B cell (primary cell): ENCODE measurements around the gene MT3. TPM values are rescaled to one million over a fixed set of nuclear protein-coding genes. Genes with fewer than 3 reads are reported as not detected.

Experiments used
- ATAC-seq: fragments of 200-7000 bp; cut with Tn5 transposase; one replicate; pipeline ENCODE4 v1.10.0; 2021; ENCODE audit warnings: low read depth, mild to moderate bottlenecking, moderate number of reproducible peaks, moderate library complexity
- CTCF ChIA-PET: fragments of 350-600 bp; sonication (Branson Sonifier 250); formaldehyde crosslinking; loops from one replicate; lab custom pipeline; 2021; ENCODE audit warnings: antibody characterized with exemption, inconsistent platforms; lab: Charles Lee
- POLR2A ChIA-PET: fragments of 350-600 bp; sonication (Branson Sonifier 250); formaldehyde crosslinking; loops from one replicate; lab custom pipeline; 2021; ENCODE audit warnings: antibody characterized with exemption; lab: Charles Lee
- DNase-seq: peaks from one replicate; pipeline ENCODE4 v3.0.0; 2013
- H2AFZ ChIP-seq: 2 replicates; pipeline ENCODE4 v1.6.1; 2012; ENCODE audit warnings: mild to moderate bottlenecking, low read depth, low read length; ENCODE audit not compliant: insufficient read depth, poor library complexity, severe bottlenecking
- H3K27ac ChIP-seq, 2 donors: 1 replicate in 1 of 2; 2 replicates in 1 of 2; pipeline ENCODE4 v1.5.1; 2012 to 2013; ENCODE audit warnings: low read length in 2 of 2, mild to moderate bottlenecking in 2 of 2, moderate library complexity in 1 of 2
- H3K27me3 ChIP-seq, 4 experiments: fragments of 200-600 bp in 1 of 4; sonication (generic) in 1 of 4; replicated peaks in 1 of 4; 1 replicate in 2 of 4; 2 replicates in 2 of 4; pipeline versions ENCODE4 v1.6.1 to v1.7.0; 2013 to 2016; ENCODE audit warnings: low read length in 3 of 4, mild to moderate bottlenecking in 2 of 4, mixed read lengths in 1 of 4, moderate library complexity in 1 of 4; ENCODE audit not compliant: insufficient read depth in 4 of 4, control insufficient read depth in 3 of 4; ENCODE audit errors: control extremely low read depth in 1 of 4
- H3K36me3 ChIP-seq, 2 experiments: replicated peaks in 1 of 2; 1 replicate in 1 of 2; 2 replicates in 1 of 2; pipeline versions ENCODE4 v1.6.1 to v1.7.1; 2013; ENCODE audit warnings: low read length in 1 of 2; ENCODE audit not compliant: insufficient read depth in 2 of 2, control insufficient read depth in 1 of 2; ENCODE audit errors: control extremely low read depth in 1 of 2, extremely low read depth in 1 of 2
- H3K4me1 ChIP-seq, 2 donors: fragments of 200-600 bp in 1 of 2; sonication (generic) in 1 of 2; 1 replicate in 1 of 2; 2 replicates in 1 of 2; pipeline versions ENCODE4 v1.5.1 to v1.6.1; 2013 to 2017; ENCODE audit warnings: low read length in 2 of 2; ENCODE audit not compliant: control insufficient read depth in 2 of 2, insufficient read depth in 2 of 2
- H3K4me2 ChIP-seq: replicated peaks from 2 replicates; pipeline ENCODE3; 2012; ENCODE audit warnings: mild to moderate bottlenecking, low read depth, low read length; ENCODE audit not compliant: poor library complexity, severe bottlenecking
- H3K4me3 ChIP-seq, 5 experiments: fragments of 200-600 bp in 1 of 5; sonication (generic) in 1 of 5; 1 replicate in 3 of 5; 2 replicates in 2 of 5; pipeline versions ENCODE4 v1.5.1 to v1.7.0; 2011 to 2016; ENCODE audit warnings: low read length in 4 of 5, mild to moderate bottlenecking in 4 of 5, low read depth in 2 of 5, control low read depth in 1 of 5, moderate library complexity in 1 of 5; ENCODE audit not compliant: insufficient read depth in 1 of 5; ENCODE audit errors: control extremely low read depth in 1 of 5, extremely low read depth in 1 of 5
- H3K79me2 ChIP-seq: fragments of 200-600 bp; sonication (generic); one replicate; pipeline ENCODE4 v1.6.0; 2016; ENCODE audit warnings: low read length; ENCODE audit not compliant: control insufficient read depth, insufficient read depth
- H3K9ac ChIP-seq: fragments of 200-600 bp; sonication (generic); 2 replicates; pipeline ENCODE4 v1.6.1; 2017; ENCODE audit warnings: mild to moderate bottlenecking, low read length, moderate library complexity
- H3K9me3 ChIP-seq, 3 donors: one replicate each; pipeline versions ENCODE4 v1.6.1 to v1.7.1; 2013; ENCODE audit warnings: low read length in 2 of 3; ENCODE audit not compliant: control insufficient read depth in 2 of 3, insufficient read depth in 1 of 3; ENCODE audit errors: control extremely low read depth in 1 of 3
- H4K20me1 ChIP-seq: 2 replicates; pipeline ENCODE4 v1.6.0; 2012; ENCODE audit warnings: mild to moderate bottlenecking, low read length; ENCODE audit not compliant: insufficient read depth, control insufficient read depth, poor library complexity, severe bottlenecking
- H3K27ac Mint-ChIP-seq: one replicate; pipeline ENCODE4 v1.8.0; 2021; ENCODE audit warnings: mixed read lengths
- H3K27me3 Mint-ChIP-seq: one replicate; pipeline ENCODE4 v1.8.0; 2021; ENCODE audit warnings: mixed read lengths
- H3K4me1 Mint-ChIP-seq: one replicate; pipeline ENCODE4 v1.8.0; 2021; ENCODE audit warnings: mixed read lengths
- H3K4me3 Mint-ChIP-seq: one replicate; pipeline ENCODE4 v1.8.0; 2021; ENCODE audit warnings: mixed read lengths
- H3K9me3 Mint-ChIP-seq: one replicate; pipeline ENCODE4 v1.8.0; 2022; ENCODE audit warnings: mixed read lengths; ENCODE audit not compliant: insufficient read depth
- CTCF ChIP-seq: fragments of 200-600 bp; IDR thresholded peaks from one replicate; pipeline ENCODE4 v1.8.0; 2022; ENCODE audit warnings: antibody characterized with exemption, mild to moderate bottlenecking
- EZH2 ChIP-seq: IDR thresholded peaks from 2 replicates; pipeline ENCODE4 v1.6.1; 2012; ENCODE audit warnings: borderline replicate concordance, low read depth, mild to moderate bottlenecking, moderate library complexity, low read length; ENCODE audit not compliant: insufficient read depth, poor library complexity, severe bottlenecking
- WGBS: methylation state at CpG from one replicate; pipeline ENCODE4 v1.1.5; 2013; ENCODE audit warnings: missing lambda C conversion rate; ENCODE audit not compliant: insufficient coverage; 5-methylcytosine and 5-hydroxymethylcytosine counted together
- intact Hi-C: fragments of 100-400 bp; cut with micrococcal nuclease; formaldehyde crosslinking; loops from one replicate; pipeline ENCODE4 v1.10.0; 2022
- polyA plus RNA-seq: library from polyadenylated mRNA; depleted of rRNA; stranded (reverse); fragments of >200 nt; gene quantifications from 2 replicates; pipeline ENCODE4 v1.2.3, GENCODE V29; 2012
- total RNA-seq, 2 donors: library from RNA; stranded (reverse); fragments of 120-200 nt in 1 of 2; gene quantifications; 1 replicate in 1 of 2; 2 replicates in 1 of 2; pipeline versions ENCODE4 v1.2.3 to v1.2.4, GENCODE V29; 2013 to 2022

The MT3 gene
- total and polyA plus RNA-seq, 2 donors (not counting 1 experiment from before 2014, with no cell fraction given) = not detected

- H3K27me3 ChIP-seq = peaks cover 0 to 33% (median 17%) of the 10 kb centered on the region in 4 experiments
- DNase-seq = no peak
- H3K4me1 Mint-ChIP-seq = peaks cover 10% of the 10 kb centered on the region
- H3K9ac ChIP-seq = peak overlapping the region; percentile 23
- H3K79me2 ChIP-seq = no peaks in the 10 kb centered on the region
- H4K20me1 ChIP-seq = no peaks in the 10 kb centered on the region
- peak overlapping the region; percentile 67 for H2AFZ ChIP-seq
- H3K4me1 ChIP-seq = peaks cover 10% of the 10 kb centered on the region in 2 donors
- TF ChIP-seq CTCF = no peak
- no peak for TF ChIP-seq EZH2
- H3K36me3 ChIP-seq = no peaks in the 10 kb centered on the region
- H3K9me3 Mint-ChIP-seq = no peaks in the 10 kb centered on the region
- peak overlapping the region; percentile 64 for H3K4me3 Mint-ChIP-seq
- ChIA-PET CTCF (interaction anchor here (1.4 kb wide), 1 partner anchor 17 kb away, joined by 6 read pairs; no protein-coding TSS in a partner anchor), POLR2A (no interaction called here)
- no peak overlapping the region for H3K27ac Mint-ChIP-seq
- intact Hi-C loops = no loop called here
- peak overlapping the region; percentile 70 for H3K4me2 ChIP-seq
- H3K27ac ChIP-seq = no peak overlapping the region
- WGBS = 5% methylated on average over 40 of the region's 41 CpGs
- peak overlapping the region in 2 of 5 experiments; percentile 2 to 30 for H3K4me3 ChIP-seq
- peak; percentile 41 for ATAC-seq
- no peaks in the 10 kb centered on the region for H3K9me3 ChIP-seq
- peaks cover 38% of the 10 kb centered on the region for H3K27me3 Mint-ChIP-seq
Measured at GRCh38 chr16:56617212-56618085, 28.1 kb downstream of the MT3 start.

GRCh38 chr16:56618138-56618537 is 28.8 kb downstream of the MT3 start:
- H3K27me3 ChIP-seq = peaks cover 0 to 33% (median 17%) of the 10 kb centered on the region in 4 experiments
- H3K27me3 Mint-ChIP-seq = peaks cover 38% of the 10 kb centered on the region
- no peaks in the 10 kb centered on the region for H3K9me3 Mint-ChIP-seq
- H3K27ac Mint-ChIP-seq = no peak overlapping the region
- no peaks in the 10 kb centered on the region for H4K20me1 ChIP-seq
- CTCF ChIA-PET = interaction anchor here (1.4 kb wide), 1 partner anchor 17 kb away, joined by 6 read pairs; no protein-coding TSS in a partner anchor
- H3K4me1 ChIP-seq = peaks cover 10% of the 10 kb centered on the region in 2 donors
- H3K9ac ChIP-seq = no peak overlapping the region
- no peak overlapping the region for H3K4me3 Mint-ChIP-seq
- POLR2A ChIA-PET = no interaction called here
- H3K36me3 ChIP-seq = no peaks in the 10 kb centered on the region
- WGBS = 58% methylated on average over 5 of the region's 6 CpGs
- DNase-seq (no peak), ATAC-seq (no peak)
- no peak overlapping the region for H3K27ac ChIP-seq
- no peaks in the 10 kb centered on the region for H3K9me3 ChIP-seq
- TF ChIP-seq CTCF (no peak), EZH2 (no peak)
- intact Hi-C loops = no loop called here
- H2AFZ ChIP-seq = no peak overlapping the region
- peaks cover 10% of the 10 kb centered on the region for H3K4me1 Mint-ChIP-seq
- H3K79me2 ChIP-seq = no peaks in the 10 kb centered on the region
- H3K4me3 ChIP-seq = no peak overlapping the region
- no peak overlapping the region for H3K4me2 ChIP-seq
